GM21737 (cell line): ENCODE results near the gene DNM2.
"Not testable (repeated sequence)": the region's sequence is repeated elsewhere in the genome, so short reads cannot be mapped to it uniquely, and the experiment has no call there.

ENCODE experiments used
- ATAC-seq: cut with Tn5 transposase; IDR thresholded peaks from one replicate; pipeline ENCODE4 v1.9.1; 2021; ENCODE audit warnings: mild to moderate bottlenecking, moderate library complexity; ENCODE audit not compliant: unreplicated experiment

Gene DNM2

DNA sequence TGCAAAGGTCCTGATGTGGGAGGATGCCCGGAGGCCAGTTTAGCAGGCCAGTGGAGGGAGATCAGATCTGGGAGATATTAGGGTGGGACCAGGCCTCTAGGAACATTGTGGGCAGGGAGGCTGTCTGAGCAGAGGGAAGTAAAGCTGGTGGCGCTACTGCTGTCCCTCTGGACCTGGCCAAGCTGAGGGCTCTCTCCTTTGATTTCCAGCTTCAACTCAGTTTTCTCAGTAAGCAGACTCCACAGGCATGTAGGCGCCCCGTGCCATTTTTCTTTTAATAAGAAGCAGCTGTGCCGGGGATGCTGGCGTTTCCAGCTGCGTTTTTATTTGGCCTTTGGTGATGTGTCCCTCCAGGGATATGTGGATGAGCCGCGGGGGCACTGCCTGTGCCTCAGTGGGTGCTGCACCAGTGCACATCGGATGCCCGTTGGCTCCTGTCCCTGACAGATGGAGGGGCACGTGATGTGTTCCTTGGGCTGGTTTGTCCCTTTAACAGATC is 6.7 kb downstream of the DNM2 start:
- ATAC-seq, result no peak

DNA sequence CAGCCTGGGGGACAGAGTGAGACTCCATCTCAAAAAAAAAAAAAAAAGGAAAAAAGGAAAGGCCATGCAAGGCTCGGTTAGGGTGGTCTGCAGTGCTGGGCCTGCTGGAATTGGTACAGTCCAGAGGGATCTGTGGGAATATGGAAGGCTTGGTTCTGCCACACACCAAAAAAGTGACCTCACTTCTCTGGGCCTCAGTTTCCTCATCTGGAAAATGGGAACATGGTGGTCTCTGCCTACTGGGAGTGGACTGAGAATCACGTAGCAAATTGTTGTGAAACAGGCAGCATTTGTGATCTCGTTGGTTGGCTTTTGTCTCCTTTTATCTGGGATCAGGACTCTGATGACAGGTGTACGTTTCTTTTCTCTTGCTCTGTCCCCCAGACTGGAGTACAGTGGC is 7.5 kb downstream of the DNM2 start:
- no peak for ATAC-seq

DNA sequence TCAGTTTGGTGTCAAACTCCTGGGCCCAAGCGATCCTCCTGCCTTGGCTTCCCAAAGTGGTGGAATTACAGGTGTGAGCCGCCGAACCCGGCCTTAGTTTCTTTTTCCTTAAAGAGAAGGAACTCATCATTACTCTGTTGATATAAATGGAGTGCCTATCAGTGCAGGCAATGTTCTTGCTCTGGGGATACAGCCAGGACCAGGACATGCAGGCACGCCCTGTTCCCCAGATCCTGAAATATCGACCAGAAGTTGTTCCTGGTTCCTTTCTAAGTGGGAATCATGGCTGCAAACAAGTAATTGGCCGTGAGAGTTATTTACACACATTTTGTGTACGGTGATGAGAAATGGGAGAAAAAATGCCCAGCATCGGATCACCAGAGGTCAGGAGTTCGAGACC is 8.4 kb downstream of the DNM2 start:
- ATAC-seq, result no peak

DNA sequence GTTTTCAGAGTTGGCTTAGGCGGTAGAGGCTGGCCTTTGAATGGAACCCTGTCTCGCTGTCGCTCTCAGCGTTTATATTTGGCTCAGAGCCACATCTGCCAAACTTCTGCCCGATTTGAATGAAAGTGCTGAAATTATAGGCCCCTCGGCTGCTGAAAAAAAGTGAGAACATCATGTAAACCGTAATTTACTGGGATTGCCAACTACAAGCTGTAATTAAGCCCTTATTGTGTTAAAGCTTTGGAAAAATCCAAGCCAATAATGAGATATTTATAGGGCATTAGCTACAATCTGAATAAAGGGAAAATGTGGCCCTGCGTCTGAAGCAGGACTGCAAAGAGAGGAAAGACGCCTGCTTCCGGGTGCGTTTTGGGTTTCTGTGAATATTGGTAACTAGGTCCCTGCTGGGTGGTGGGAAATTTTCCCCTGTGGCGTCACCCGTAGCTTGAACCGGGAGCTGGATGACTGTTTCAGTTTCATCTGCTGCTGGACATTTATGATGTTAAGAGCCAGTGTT is 9.9 kb downstream of the DNM2 start:
- ATAC-seq, result no peak

DNA sequence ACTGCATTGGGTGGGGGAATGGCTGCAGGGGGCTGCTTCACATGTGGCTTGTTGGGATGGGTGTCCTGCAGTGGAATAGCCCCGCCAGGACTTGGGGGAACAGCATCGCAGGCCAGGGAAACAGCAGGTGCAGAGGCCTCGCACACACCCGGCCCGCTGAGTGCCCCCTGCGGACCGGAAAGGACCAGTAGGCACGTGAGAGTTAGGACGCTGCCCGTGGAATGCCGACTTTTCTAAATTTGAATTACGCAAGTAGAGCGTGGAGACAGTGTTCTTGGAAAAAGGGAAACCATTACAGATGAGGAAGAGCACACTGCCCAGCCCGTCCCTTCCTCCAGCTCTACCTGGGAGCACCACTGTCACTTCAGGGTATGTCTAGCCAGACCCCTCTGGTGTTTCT is 11.5 kb downstream of the DNM2 start:
- no peak for ATAC-seq

DNA sequence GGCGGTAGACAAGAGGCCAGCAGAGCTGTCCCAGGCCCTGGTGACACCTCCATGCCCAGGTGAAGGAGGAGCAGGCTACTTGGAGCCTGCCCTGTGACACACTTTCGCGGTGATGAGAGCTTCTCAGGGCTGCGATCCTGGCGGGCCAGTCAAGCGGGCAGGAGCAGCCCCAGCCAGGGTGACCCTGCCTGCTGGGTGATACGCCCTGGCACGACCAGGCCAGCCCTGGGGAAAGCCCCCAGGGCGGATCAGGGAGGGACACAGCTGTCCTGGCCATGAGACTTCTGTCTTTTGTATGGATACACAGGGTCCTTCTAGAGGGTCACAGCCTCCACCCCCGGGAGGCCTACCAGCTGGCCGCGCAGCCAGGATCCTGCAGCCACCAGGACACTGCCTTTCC is 13.1 kb downstream of the DNM2 start:
- ATAC-seq, result no peak

DNA sequence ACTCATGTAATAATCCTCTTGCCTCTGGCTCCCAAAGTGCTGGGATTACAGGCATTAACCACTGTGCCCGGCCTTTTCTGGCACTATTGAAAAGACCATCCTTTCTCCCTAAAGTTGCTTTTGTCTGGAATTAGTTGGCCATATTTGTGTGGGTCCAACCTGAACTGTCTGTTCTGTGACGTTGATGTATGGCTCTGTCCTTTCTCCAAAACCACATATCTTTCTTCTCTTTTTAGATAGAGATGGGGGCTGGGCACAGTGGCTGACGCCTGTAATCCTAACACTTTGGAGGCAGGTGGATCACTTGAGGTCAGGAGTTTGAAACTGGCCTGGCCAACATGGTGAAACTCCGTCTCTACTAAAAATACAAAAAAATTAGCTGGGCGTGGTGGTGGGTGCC is 17.9 kb downstream of the DNM2 start:
- ATAC-seq, result no peak

DNA sequence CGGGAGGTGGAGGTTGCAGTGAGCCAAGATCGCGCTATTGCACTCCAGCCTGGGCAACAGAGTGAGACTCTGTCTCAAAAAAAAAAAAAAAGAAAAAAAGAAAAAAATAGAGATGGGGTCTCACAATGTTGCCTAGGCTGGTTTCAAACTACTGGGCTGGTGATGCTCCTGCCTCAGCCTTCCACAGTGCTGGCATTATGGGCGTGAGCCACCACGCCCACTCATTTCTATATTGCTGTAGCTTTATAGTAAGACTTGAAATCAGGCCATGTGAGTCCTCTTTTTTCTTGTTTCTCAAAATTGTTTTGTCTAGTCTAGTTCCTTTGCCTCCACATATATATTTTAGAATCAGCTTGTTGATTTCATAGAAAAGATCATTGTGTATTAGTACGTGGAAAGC is 18.3 kb downstream of the DNM2 start:
- ATAC-seq, result no peak

DNA sequence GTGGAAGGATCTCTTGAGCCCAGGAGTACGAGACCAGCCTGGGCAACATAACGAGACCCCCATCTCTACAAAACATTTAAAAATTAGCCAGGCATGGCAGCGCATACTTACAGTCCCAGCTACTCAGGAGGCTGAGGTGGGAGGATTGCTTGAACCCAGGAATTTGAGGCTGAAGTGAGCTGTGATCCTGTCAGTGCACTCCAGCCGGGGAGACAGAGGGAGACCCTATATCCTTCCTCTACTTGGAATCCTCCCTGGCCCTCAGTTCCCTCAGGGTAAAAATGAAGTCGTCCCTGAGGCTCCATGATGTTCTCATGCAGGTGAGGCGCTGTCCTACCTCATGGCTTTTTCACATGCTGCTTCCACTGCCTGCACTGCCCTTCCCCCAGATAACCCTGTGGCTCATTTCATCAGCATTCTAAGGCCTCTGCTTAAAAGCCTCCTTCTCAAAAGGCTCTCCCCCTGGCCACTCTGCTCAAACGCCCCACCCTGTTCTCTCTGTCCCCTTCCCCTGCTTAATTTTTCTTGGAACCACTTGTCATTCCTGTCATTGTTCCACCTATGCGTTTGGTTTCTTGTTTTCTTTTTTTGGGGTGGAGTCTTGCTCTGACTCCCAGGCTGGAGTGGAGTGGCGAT is 19.2 kb downstream of the DNM2 start:
- ATAC-seq, result no peak

DNA sequence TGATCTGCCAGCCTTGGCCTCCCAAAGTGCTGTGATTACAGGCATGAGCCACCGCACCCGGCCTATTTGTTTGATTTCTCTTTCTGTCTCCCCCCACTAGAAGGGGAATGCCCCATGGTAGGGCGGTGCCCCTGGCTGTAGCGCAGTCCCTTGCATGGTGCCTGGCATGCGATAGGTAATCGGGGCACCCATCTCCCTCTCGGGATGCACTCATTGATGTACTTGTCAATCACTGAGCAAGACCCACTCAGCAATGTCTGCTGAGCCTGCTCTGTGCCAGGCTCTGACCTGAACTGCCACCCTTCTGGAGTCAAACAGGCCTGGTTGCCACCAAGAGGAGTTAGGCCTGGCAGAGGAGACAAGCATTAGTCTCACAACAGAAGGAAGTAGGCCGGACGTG is 19.8 kb downstream of the DNM2 start:
- ATAC-seq, result no peak

DNA sequence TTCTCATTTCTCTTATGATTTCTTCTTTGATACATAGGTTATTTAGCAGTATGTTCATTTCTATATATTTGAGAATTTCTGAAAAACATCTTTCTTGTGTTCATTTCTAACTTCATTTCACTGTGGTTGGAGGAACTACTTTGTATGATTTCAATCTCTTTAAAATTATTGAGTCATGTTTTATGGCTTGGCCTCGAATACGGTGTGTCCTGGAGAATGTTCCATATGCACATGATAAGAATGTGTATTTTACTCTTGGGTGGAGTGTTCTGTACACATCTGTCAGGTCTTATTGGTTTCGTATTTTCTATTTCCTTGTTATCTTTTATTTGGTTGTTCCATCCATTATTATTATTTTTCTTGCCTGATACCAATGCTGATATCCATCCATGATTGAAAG is 22.9 kb downstream of the DNM2 start:
- no peak for ATAC-seq

DNA sequence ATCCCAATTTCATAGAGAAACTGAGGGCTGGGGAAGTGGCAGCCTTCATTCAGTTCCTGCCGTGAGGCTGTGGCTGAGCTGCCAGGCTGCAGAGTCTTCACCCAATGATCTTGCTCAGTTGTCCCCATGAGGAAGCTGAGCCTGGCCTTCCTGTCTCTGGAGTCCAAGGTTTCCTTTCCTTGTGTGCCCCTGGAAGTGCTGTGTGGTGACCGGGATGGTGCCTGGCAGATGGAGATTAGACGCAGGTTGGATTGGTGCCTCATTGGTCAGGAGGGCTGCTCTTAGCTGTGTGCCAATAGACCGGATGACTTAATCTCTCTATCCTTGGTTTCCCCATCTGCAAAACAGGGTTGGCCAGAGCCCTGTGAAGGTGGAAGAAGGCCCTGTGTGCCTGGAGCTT is 24.6 kb downstream of the DNM2 start:
- ATAC-seq, result no peak

DNA sequence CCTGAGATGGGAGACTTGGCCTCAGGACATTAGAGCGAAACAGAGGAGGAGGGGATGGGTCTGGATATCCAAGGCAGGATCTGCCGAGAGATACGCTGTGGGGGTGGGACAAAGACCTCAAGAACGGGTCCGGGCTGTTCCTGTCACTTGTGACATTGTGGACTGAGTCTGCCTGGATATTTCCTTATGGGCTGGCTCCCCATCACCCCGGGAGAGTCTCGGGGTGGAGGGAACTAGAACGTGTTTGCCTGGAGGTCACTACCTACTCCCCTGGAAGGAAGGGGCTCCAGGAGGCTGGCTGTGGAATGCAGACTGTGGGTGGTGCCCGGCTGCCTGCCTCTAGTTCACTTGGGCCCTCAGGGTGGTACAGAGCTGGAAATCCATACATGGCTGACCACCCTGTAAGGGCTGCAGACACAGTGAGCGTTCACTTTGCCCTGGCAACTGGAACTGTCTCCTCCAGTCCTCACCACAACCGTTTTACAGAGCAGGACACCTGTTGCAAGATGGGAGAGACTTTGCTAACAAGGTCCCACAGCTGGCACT is 26.4 kb downstream of the DNM2 start:
- ATAC-seq, result no peak

DNA sequence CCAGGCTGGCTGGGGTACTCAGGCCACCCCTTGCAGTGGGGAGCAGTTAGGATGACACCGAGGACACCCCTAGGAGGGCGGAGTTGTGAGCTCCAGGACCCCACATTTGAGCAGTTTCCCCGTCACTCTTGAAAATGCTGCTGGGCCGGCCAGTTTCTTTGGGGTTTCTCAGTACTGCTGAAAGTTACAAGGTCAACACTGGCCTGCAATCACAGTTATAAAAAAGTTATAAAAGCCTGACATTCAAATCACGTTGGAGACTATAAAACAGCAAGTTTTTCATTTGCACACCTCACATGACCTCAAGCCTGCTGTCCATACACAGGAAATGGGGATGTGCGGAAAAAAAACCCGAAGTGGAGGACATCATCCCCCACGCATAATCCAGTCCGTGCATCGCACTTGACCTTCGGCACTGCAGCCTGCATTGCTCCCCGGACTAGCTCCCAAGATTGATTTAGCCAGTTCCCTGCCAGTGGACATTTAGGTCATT is 27.0 kb downstream of the DNM2 start:
- ATAC-seq, result no peak

DNA sequence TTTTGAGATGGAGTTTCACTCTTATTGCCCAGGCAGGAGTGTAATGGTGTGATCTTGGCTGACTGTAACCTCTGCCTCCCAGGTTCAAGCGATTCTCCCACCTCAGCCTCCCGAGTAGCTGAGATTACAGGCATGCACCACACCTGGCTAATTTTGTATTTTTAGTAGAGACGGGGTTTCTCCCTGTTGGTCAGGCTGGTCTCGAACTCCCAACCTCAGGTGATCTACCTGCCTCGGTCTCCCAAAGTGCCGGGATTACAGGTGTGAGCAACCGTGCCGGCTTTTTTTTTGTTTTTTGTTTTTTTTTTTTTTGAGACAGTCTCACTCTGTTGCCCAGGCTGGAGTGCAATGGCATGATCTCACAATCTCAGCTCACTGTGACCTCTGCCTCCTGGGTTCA is 28.6 kb downstream of the DNM2 start:
- not testable (repeated sequence) for ATAC-seq

DNA sequence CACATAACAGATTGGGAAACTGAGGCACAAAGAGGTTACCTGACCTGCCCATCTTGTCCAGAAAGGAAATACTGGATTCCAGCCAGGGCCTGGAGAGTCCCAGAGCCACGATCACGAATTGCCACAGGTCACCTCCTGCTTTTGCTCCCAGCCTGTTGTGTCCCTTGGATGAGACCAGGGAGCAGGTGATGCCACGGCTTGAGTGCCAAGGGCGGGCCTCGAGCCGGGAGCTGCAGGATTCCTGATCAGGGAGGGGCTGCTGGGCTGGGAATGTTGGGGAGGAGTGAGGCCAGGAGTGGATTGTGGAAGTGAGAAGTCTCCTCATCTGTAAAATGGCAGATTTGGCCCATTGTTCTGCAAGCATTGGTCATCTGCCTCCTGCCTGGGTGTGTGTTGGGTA is 29.4 kb downstream of the DNM2 start:
- no peak for ATAC-seq

DNA sequence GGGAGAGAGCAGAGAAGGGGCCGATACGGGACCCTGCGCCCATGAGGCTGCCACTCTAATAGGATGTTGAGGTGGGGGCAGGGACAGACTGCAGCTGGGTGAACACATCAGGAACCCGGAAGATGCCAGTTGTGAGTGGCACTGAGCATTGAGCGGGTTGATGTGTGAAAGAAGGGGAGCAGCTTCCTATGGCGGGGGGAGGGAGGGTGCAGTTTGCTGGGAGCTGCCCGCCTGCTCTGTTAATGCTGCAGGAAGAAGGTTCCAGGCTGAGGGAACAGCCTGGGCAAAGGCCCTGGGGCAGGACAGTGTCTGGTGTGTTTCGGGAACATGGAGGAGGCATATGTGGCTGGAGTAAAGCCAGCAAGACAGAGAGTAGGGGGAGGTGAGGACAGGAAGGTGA is 29.8 kb downstream of the DNM2 start:
- ATAC-seq, result no peak

DNA sequence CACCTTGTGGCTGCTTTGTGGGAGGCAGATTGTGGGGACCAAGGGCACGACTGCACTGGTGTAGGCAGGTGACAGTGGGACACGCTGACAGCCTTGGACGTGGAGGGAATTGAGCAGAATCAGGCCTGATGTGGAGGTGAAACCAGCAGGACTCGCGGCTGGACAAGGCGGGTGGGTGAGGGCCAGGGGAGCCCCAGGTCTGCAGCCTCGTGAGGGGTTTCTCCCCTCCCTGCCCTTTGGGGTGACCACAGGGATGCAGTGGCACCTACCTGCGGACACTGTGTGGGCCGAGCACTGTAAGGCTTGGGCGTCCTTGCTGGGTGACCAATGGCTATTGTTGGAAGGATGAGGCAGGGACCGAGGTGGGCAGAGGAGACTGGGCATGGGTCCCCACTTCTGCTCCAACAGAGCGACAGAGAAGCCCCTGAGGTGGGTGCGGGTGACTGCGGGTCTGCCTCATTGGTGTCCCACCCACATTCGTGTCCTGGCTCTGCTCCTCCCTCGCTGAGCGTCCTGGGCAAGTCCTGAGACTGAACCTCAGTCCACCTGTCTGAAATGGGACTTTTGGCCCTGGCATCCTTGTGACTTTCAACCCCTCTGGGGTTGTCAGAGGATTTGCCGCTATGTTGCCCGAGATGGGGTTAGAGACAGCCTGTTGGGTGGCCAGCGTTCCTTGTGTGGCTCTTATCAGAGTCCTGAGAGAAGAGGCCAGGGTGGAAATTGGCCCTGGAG is 30.5 kb downstream of the DNM2 start:
- ATAC-seq, result no peak

DNA sequence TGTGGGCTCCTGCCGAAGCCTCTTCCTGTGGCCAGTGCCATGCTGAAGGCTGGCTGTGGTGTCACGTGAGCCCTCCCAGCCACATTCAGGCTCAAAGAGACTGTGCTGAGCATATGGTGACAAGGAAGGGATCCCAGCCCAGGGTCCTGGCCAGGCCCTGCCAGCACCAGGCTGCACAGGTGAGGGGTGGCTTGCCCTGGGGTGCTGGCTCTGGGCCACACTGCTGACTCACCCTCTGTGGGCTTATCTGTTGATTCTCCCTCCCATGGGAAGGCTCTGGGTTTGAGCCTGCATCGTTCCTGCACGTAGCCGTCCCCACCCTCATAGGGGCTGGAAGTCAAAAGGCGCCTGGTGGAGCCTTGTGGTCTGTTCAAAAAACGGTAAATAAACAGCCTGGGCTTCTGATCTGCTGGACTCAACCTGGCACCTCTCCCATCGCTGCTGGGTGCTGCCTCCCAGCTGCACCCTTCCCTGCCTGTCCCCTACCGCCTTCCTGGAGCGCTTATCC is 31.1 kb downstream of the DNM2 start:
- ATAC-seq, result no peak

DNA sequence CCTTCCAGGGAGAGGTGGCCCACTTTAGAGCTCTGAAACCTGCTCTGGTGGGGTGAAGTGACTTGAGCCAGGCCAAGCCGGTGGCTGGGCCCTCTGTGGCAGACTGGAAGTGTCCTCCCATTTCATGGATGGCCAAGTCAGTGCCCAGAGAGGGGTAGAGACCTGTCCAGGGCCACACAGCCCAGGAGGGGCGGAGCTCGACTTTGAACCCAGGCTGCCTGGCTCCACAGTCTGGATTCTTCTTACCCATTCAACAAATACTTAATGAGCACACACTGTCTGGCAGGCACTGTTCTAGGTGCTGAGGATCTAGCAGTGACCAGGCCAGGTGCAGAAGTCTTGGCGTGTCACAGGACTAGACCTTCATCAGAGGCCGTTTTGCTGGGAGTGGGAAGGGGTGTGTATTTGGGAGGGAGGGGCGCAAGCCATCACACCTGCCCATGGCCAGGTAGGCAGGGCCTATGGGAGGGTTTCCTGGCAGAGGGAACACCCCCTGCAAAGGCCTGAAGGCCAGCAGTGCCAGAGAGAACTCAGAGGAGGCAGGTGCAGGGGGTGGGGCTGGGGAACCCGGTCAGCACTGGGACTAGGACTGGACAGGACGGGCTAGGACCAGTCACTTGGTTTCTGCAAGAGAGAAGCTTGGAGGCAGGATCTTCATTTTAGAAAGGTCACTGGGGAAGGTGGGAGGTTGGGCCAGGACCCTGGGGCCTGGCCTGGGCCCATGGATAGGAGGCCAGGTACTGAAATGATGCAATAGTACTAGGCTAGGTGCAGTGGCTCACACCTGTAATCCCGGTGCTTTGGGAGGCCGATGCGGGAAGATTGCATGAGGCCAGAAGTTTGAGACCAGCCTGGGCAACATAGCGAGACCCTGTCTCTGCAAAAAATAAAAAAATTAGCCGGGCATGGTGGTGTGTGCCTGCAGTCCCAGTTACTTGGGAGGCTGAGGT is 31.8 kb downstream of the DNM2 start:
- ATAC-seq, result no peak
